Loucy (cell line): ENCODE results near the gene DLGAP4.

Experiments used
- EZH2phosphoT487 ChIP-seq: fragments of 200-600 bp; IDR thresholded peaks from 2 replicates; pipeline ENCODE4 v1.6.1; 2018; ENCODE audit warnings: antibody characterized with exemption, mild to moderate bottlenecking, moderate library complexity, borderline replicate concordance
- TF ChIP-seq, protein P1 (sequence below): fragments of 200-600 bp; sonication (generic); conservative IDR thresholded peaks from 2 replicates; pipeline ENCODE4 v1.5.1; 2014; ENCODE audit warnings: mild to moderate bottlenecking, antibody characterized with exemption, low read length

GRCh38 chr20:36543184-36544133 is 237.3 kb downstream of the DLGAP4 start:
- TF ChIP-seq, protein P1, sequence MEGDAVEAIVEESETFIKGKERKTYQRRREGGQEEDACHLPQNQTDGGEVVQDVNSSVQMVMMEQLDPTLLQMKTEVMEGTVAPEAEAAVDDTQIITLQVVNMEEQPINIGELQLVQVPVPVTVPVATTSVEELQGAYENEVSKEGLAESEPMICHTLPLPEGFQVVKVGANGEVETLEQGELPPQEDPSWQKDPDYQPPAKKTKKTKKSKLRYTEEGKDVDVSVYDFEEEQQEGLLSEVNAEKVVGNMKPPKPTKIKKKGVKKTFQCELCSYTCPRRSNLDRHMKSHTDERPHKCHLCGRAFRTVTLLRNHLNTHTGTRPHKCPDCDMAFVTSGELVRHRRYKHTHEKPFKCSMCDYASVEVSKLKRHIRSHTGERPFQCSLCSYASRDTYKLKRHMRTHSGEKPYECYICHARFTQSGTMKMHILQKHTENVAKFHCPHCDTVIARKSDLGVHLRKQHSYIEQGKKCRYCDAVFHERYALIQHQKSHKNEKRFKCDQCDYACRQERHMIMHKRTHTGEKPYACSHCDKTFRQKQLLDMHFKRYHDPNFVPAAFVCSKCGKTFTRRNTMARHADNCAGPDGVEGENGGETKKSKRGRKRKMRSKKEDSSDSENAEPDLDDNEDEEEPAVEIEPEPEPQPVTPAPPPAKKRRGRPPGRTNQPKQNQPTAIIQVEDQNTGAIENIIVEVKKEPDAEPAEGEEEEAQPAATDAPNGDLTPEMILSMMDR: no peak
- no peak for TF ChIP-seq EZH2phosphoT487
